ENCODE measurements around the gene RIN1.

Gene RIN1

DNA sequence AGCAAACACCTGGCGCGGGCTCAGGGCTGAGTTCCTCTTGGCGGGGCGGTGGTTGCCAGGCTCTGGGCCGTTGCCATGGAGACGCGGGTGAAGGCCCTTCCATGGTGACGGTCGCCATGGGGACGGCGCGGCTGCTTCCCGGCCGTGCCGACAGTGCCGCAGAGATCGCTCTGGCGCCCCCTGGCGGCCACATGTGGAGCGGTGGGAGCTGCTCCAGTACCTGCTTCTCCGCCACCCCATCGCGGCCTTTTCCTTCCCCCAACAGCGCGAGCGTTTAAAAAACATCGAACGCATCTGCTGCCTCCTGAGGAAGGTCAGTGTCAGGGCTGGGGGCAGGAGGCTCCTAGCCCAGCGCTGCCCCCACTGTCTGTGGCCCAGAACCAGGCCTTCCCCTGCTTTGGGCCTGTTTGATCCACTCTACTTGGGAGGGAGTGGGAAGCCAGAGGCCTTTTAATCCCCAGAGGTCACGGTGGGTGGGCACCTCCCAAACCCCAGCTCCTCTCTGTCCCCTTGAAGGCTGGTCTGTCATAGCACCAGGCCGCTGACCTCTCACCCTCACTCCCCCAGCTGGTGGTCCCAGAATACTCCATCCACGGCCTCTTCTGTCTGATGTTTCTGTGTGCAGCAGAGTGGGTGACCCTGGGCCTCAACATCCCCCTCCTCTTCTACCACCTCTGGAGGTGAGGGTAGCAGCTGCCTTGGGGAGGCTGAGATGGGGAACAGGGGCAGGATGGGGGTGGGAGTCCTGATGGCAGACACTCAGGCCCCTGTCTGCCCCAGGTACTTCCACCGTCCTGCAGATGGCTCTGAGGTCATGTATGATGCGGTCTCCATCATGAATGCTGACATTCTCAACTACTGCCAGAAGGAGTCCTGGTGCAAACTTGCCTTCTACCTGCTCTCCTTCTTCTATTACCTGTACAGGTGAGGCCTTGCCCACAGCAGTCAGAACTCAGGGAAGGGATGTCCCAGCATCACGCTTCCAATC is 53.5 kb downstream of the RIN1 start:
- DNase-seq (ENCODE audit: low read depth in 2 of 2) = peak; percentile 99

Measured in stimulated activated CD8-positive, alpha-beta memory T cell treated with anti-CD3 and anti-CD28 coated beads, Interleukin-2, amount 100 ng/mL, for 1 hour (primary cell).